GM12878 (cell line): ENCODE data around the gene RASGRP3. TPM values are rescaled to one million over a fixed set of nuclear protein-coding genes. Genes with fewer than 3 reads are reported as not detected.

Experiments used
- ATAC-seq: fragments of 200-7000 bp; cut with Tn5 transposase; 3 replicates; pipeline ENCODE4 v1.9.1; 2020; ENCODE audit warnings: mild to moderate bottlenecking, moderate library complexity
- BruUV-seq: library from RNA; stranded (reverse); fragments of 400-500 nt; replicated peaks from 2 replicates; lab custom pipeline; 2021; lab: Mats Ljungman, UMichigan
- CTCF ChIA-PET: fragments of 300-600 bp; sonication (Branson Sonifier 250); formaldehyde crosslinking; extraction: SDS; loops from one replicate; lab custom pipeline; 2021; ENCODE audit warnings: inconsistent platforms; lab: Yijun Ruan, JAX
- POLR2A ChIA-PET: fragments of 350-600 bp; formaldehyde crosslinking; extraction: SDS; loops from one replicate; lab custom pipeline; 2021; ENCODE audit warnings: inconsistent platforms; lab: Charles Lee
- RAD21 ChIA-PET: fragments of 300-600 bp; sonication (Branson Sonifier 250); formaldehyde crosslinking; loops from one replicate; lab custom pipeline; 2023; ENCODE audit warnings: antibody characterized with exemption; ENCODE audit not compliant: unreplicated experiment; lab: Charles Lee
- SMC1A ChIA-PET: fragments of 300-600 bp; sonication (Branson Sonifier 250); formaldehyde crosslinking; loops from one replicate; lab custom pipeline; 2023; ENCODE audit not compliant: unreplicated experiment, uncharacterized antibody; lab: Charles Lee
- DNase-seq: peaks from one replicate; pipeline ENCODE4 v3.0.0-alpha.2; 2011; ENCODE audit warnings: low read depth, low spot score
- FAIRE-seq: peaks from 3 replicates; lab custom pipeline; 2011; peaks lifted over from hg19 to GRCh38; lab: Jason Lieb, UNC
- H2AFZ ChIP-seq: 2 replicates; pipeline ENCODE4 v1.6.0; 2011; ENCODE audit warnings: low read depth, low read length, control low read depth; ENCODE audit not compliant: control insufficient read depth
- H3K27ac ChIP-seq: 2 replicates; pipeline ENCODE4 v1.5.1; 2011; ENCODE audit warnings: control low read depth; ENCODE audit not compliant: control insufficient read depth, insufficient read depth
- H3K27me3 ChIP-seq, 2 experiments: replicated peaks in 1 of 2; 2 replicates each; pipeline versions ENCODE4 v1.6.0 to v1.6.1; 2011; ENCODE audit warnings: low read length in 1 of 2; ENCODE audit not compliant: control insufficient read depth in 2 of 2, insufficient read depth in 2 of 2
- H3K36me3 ChIP-seq, 2 experiments: 2 replicates each; pipeline ENCODE4 v1.5.1; 2011; ENCODE audit warnings: low read length in 1 of 2; ENCODE audit not compliant: control insufficient read depth in 2 of 2, insufficient read depth in 2 of 2
- H3K4me1 ChIP-seq: 2 replicates; pipeline ENCODE4 v1.6.1; 2011; ENCODE audit warnings: mild to moderate bottlenecking, low read length, moderate library complexity, mixed read lengths; ENCODE audit not compliant: control insufficient read depth, insufficient read depth
- H3K4me2 ChIP-seq: 2 replicates; pipeline ENCODE4 v1.6.0; 2011; ENCODE audit warnings: control low read depth; ENCODE audit not compliant: control insufficient read depth, insufficient read depth
- H3K4me3 ChIP-seq: fragments of 200-600 bp; sonication (generic); 2 replicates; pipeline ENCODE4 v1.5.1; 2016
- H3K79me2 ChIP-seq: 2 replicates; pipeline ENCODE4 v1.6.0; 2011; ENCODE audit warnings: low read length; ENCODE audit not compliant: control insufficient read depth, insufficient read depth
- H3K9ac ChIP-seq: 2 replicates; pipeline ENCODE4 v1.8.0; 2011; ENCODE audit warnings: low read length, control low read depth, mixed read lengths; ENCODE audit not compliant: control insufficient read depth, insufficient read depth
- H3K9me3 ChIP-seq: replicated peaks from 3 replicates; pipeline ENCODE4 v1.5.1; 2011; ENCODE audit warnings: mild to moderate bottlenecking, low read length; ENCODE audit not compliant: control insufficient read depth, insufficient read depth
- H4K20me1 ChIP-seq: 2 replicates; pipeline ENCODE4 v1.6.0; 2011; ENCODE audit not compliant: control insufficient read depth, insufficient read depth
- ASH2L ChIP-seq: fragments of 300-600, 200-600 bp; sonication (generic); IDR thresholded peaks from 2 replicates; pipeline ENCODE4 v1.6.1; 2017; ENCODE audit warnings: low read depth, mild to moderate bottlenecking, borderline replicate concordance
- ATF7 ChIP-seq: fragments of 450-650 bp; IDR thresholded peaks from 2 replicates; pipeline ENCODE4 v1.6.1; 2016; ENCODE audit warnings: low read depth, mild to moderate bottlenecking
- EGR1 ChIP-seq, 2 experiments: IDR thresholded peaks; 1 replicate in 1 of 2; 2 replicates in 1 of 2; pipeline ENCODE4 v1.6.1; 2011 to 2012; ENCODE audit warnings: low read depth in 2 of 2, low read length in 2 of 2, borderline replicate concordance in 1 of 2, mild to moderate bottlenecking in 1 of 2, moderate library complexity in 1 of 2
- FOXK2 ChIP-seq: fragments of 450-650 bp; IDR thresholded peaks from 2 replicates; pipeline ENCODE4 v1.6.1; 2017; ENCODE audit warnings: mild to moderate bottlenecking, moderate library complexity
- FOXM1 ChIP-seq: IDR thresholded peaks from 2 replicates; pipeline ENCODE4 v1.6.1; 2012; ENCODE audit warnings: low read depth, mild to moderate bottlenecking, inconsistent platforms, low read length, moderate library complexity
- KDM1A ChIP-seq: fragments of 200-600 bp; sonication (generic); IDR thresholded peaks from 2 replicates; pipeline ENCODE4 v1.6.1; 2016; ENCODE audit warnings: borderline replicate concordance
- MEF2A ChIP-seq: IDR thresholded peaks from 2 replicates; pipeline ENCODE4 v1.6.1; 2011; ENCODE audit warnings: low read depth, mild to moderate bottlenecking, low read length, moderate library complexity; ENCODE audit not compliant: insufficient read depth
- NFIC ChIP-seq: IDR thresholded peaks from 2 replicates; pipeline ENCODE4 v1.6.1; 2012; ENCODE audit warnings: low read depth, mild to moderate bottlenecking, inconsistent platforms, low read length, moderate library complexity
- NR2F1 ChIP-seq: fragments of 450-650 bp; conservative IDR thresholded peaks from 2 replicates; pipeline ENCODE4 v1.6.1; 2017; ENCODE audit warnings: mild to moderate bottlenecking
- TBL1XR1 ChIP-seq: IDR thresholded peaks from 2 replicates; pipeline ENCODE4 v1.6.1; 2012; ENCODE audit warnings: low read depth, low read length, improper control_type of control experiment
- ZBTB4 ChIP-seq: fragments of 450-650 bp; formaldehyde crosslinking; IDR thresholded peaks from 2 replicates; pipeline ENCODE4 v1.4.0; 2022; ENCODE audit warnings: mild to moderate bottlenecking, moderate library complexity
- in situ Hi-C: fragments of 300-500 bp; cut with MboI; formaldehyde crosslinking; loops from 9 replicates; pipeline ENCODE4 v1.14.3; 2018; ENCODE audit warnings: mixed read lengths
- intact Hi-C: fragments of 100-400 bp; cut with micrococcal nuclease; formaldehyde crosslinking; loops from one replicate; pipeline ENCODE4 v1.14.2; 2022; ENCODE audit not compliant: unreplicated experiment
- polyA plus RNA-seq, 11 experiments: library from polyadenylated mRNA; depleted of rRNA in 4 of 11; unstranded in 6 of 11; stranded (reverse) in 5 of 11; fragments of >200 nt; fragmentation: Nextera tagmentation in 4 of 11; fragmentation: Illumina TruSeq in 1 of 11; extraction: Ambion mirVana in 4 of 11; extraction: Trizol in 1 of 11; gene quantifications; 1 replicate in 1 of 11; 2 replicates in 10 of 11; pipeline versions ENCODE4 v1.2.1 to v1.2.3, GENCODE V29; 2011 to 2016; ENCODE audit warnings: inconsistent platforms in 2 of 11, missing spikeins in 2 of 11, low read depth in 1 of 11
- total RNA-seq, 4 experiments: library from RNA; depleted of rRNA in 3 of 4; stranded (reverse); fragments of >200 nt in 3 of 4; fragmentation: Illumina TruSeq in 1 of 4; extraction: Trizol in 1 of 4; gene quantifications; 2 replicates each; pipeline versions ENCODE4 v1.2.1 to v1.2.3, GENCODE V29; 2013 to 2021
- TF ChIP-seq, protein P1 (sequence below): fragments of 450-650 bp; IDR thresholded peaks from 2 replicates; pipeline ENCODE4 v1.6.1; 2017; ENCODE audit warnings: mild to moderate bottlenecking, moderate library complexity
- TF ChIP-seq, protein P2 (sequence below): fragments of 450-650 bp; IDR thresholded peaks from 2 replicates; pipeline ENCODE4 v1.6.1; 2016; ENCODE audit warnings: mild to moderate bottlenecking

Gene RASGRP3
- total and polyA plus RNA-seq, 10 of the 15 experiments (the other 5 are each of a cell fraction or from before 2014, with no cell fraction given), result 31.6 to 106 (median 64.7) TPM

GRCh38 chr2:33614190-33614589, 137.7 kb downstream of the RASGRP3 start:
- no peaks in the 10 kb centered on the region for H4K20me1 ChIP-seq
- in situ Hi-C loops, result no loop called here
- no peak for DNase-seq
- no peaks in the 10 kb centered on the region; the same call in 1 of the 2 replicates for H3K4me1 ChIP-seq
- SMC1A ChIA-PET, result interaction anchor here (0.6 kb wide), 1 partner anchor 24 kb away, joined by 4 read pairs; no protein-coding TSS in a partner anchor
- no peaks in the 10 kb centered on the region for H3K27me3 ChIP-seq
- H3K4me2 ChIP-seq, result no peak overlapping the region
- H3K27ac ChIP-seq, result no peak overlapping the region
- RAD21 ChIA-PET, result no interaction called here
- peaks cover 5% of the 10 kb centered on the region; the same call in 2 of the 3 replicates for H3K9me3 ChIP-seq
- no peak overlapping the region for H3K4me3 ChIP-seq
- TF ChIP-seq EGR1 (IDR thresholded peaks at IDR 0.05; ENCODE audit: borderline replicate concordance in 1 of 2, low read depth in 2 of 2, low read length in 2 of 2), result no peak
- no peak for TF ChIP-seq ZBTB4 (CRISPR knock-in tag)
- TF ChIP-seq, protein P1, sequence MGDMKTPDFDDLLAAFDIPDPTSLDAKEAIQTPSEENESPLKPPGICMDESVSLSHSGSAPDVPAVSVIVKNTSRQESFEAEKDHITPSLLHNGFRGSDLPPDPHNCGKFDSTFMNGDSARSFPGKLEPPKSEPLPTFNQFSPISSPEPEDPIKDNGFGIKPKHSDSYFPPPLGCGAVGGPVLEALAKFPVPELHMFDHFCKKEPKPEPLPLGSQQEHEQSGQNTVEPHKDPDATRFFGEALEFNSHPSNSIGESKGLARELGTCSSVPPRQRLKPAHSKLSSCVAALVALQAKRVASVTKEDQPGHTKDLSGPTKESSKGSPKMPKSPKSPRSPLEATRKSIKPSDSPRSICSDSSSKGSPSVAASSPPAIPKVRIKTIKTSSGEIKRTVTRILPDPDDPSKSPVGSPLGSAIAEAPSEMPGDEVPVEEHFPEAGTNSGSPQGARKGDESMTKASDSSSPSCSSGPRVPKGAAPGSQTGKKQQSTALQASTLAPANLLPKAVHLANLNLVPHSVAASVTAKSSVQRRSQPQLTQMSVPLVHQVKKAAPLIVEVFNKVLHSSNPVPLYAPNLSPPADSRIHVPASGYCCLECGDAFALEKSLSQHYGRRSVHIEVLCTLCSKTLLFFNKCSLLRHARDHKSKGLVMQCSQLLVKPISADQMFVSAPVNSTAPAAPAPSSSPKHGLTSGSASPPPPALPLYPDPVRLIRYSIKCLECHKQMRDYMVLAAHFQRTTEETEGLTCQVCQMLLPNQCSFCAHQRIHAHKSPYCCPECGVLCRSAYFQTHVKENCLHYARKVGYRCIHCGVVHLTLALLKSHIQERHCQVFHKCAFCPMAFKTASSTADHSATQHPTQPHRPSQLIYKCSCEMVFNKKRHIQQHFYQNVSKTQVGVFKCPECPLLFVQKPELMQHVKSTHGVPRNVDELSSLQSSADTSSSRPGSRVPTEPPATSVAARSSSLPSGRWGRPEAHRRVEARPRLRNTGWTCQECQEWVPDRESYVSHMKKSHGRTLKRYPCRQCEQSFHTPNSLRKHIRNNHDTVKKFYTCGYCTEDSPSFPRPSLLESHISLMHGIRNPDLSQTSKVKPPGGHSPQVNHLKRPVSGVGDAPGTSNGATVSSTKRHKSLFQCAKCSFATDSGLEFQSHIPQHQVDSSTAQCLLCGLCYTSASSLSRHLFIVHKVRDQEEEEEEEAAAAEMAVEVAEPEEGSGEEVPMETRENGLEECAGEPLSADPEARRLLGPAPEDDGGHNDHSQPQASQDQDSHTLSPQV, result no peak
- no peak for TF ChIP-seq NR2F1
- TF ChIP-seq MEF2A, result no peak
- no peak for TF ChIP-seq TBL1XR1
- TF ChIP-seq ATF7, result no peak
- TF ChIP-seq ASH2L, result no peak
- no peak for TF ChIP-seq FOXK2
- TF ChIP-seq KDM1A, result no peak
- TF ChIP-seq, protein P2, sequence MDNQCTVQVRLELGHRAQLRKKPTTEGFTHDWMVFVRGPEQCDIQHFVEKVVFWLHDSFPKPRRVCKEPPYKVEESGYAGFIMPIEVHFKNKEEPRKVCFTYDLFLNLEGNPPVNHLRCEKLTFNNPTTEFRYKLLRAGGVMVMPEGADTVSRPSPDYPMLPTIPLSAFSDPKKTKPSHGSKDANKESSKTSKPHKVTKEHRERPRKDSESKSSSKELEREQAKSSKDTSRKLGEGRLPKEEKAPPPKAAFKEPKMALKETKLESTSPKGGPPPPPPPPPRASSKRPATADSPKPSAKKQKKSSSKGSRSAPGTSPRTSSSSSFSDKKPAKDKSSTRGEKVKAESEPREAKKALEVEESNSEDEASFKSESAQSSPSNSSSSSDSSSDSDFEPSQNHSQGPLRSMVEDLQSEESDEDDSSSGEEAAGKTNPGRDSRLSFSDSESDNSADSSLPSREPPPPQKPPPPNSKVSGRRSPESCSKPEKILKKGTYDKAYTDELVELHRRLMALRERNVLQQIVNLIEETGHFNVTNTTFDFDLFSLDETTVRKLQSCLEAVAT, result no peak
- TF ChIP-seq FOXM1, result no peak
- no peak for TF ChIP-seq NFIC
- H3K79me2 ChIP-seq, result no peaks in the 10 kb centered on the region
- no peak overlapping the region for H2AFZ ChIP-seq
- FAIRE-seq, result no peak
- no peak for ATAC-seq
- H3K9ac ChIP-seq, result no peak overlapping the region
- CTCF ChIA-PET, result no interaction called here
- BruUV-seq, result no TSS peak
- intact Hi-C loops, result no loop called here
- POLR2A ChIA-PET, result no interaction called here
- no peaks in the 10 kb centered on the region for H3K36me3 ChIP-seq
